ENCODE results near the gene IL10RA.
"Not testable (repeated sequence)": the region's sequence is repeated elsewhere in the genome, so short reads cannot be mapped to it uniquely, and the experiment has no call there.

Gene IL10RA

DNA sequence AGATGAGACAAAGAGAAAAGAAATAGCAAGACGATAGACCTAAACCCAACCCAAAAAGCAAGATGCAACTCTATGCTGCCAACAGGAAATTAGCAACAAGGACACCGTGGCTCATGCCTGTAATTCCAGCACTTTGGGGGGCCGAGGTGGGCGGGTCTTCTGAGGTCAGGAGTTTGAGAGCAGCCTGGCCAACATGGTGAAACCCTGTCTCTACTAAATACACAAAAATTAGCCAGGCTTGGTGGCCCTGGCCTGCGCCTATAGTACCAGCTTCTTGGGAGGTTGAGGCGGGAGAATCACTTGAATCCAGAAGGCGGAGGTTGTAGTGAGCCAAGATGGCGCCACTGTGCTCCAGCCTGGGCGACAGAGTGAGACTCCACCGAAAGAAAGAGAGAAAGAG lies 24.3 kb upstream of the IL10RA start:
- DNase-seq (ENCODE audit: low read depth in 3 of 3, low spot score in 1 of 3): no peak

DNA sequence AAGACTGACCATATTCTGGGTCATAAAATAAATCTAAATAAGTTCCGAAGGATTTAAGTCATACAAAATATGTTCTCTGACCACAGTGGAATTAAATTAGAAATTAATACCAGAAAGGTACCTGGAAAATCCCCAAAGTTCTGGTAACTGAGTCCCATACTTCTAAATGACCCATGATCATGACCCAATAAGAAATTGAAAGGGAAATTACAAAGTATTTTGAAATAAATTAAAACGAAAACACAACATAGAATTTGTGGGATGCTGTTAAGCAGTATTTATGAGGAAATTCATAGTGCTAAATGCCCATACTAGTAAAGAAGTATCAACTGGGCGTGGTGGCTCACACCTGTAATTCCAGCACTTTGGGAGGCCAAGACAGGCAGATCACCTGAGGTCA lies 23.4 kb upstream of the IL10RA start:
- DNase-seq (ENCODE audit: low read depth in 3 of 3, low spot score in 1 of 3): no peak

DNA sequence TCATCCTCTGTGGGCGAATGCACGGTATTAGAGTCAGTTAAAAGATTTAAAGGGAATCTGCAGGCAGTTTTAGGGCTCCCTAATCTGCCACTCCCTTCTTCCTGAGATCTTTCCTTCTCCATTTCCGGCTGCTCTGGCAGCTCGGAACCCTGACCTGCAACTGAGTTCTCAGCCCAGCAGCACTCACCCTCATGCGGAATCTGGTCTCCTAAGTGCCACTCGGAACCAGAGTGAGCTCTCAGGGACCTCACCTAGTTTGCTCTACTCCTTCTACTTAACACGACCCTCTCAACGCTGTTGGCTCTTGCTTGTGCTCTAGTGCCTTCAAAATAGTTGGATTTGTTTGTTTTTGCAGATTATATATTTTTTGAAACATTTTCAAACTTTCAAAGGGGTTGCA lies 19.3 kb upstream of the IL10RA start:
- no peak for DNase-seq (ENCODE audit: low read depth in 3 of 3, low spot score in 1 of 3)

DNA sequence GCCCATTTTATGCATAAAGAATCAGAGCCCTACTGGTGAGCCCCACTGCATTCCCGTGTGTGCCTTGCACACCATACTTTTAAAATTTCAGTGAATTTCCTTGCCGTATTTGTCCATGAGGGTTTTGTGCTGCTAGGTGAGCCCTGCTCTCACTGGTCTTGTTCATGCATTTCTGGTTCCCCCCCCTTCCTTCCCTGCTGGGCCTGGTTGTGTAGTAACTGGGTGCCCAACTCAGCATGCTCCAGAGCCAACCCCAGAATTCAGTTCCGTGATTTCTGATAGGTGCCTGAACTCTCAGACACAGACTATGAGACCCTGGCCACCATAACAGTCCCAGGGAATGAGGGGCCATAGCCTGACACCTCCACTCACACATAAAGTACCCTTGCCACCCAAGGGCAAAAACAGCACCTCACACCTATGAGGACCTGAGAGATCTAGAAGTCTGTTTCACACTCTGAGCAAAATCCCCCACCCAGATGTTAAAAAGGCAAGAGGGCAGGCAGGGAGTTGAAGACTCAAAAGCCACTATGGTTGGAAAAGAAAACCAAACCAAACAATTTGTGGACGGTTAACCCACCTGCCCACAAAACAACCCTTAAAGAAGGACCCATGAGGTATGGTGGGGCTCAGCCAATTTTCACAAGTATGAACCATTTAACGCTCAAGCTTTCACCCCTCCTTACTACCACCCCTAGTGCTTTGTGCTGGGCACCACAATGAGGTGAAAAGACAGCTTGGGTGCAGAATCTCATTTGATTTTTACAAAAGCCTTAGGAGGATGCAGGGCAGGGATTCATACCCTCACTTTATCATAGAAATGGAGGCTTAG lies 16.8 kb upstream of the IL10RA start:
- no peak for DNase-seq (ENCODE audit: low read depth in 3 of 3, low spot score in 1 of 3)

DNA sequence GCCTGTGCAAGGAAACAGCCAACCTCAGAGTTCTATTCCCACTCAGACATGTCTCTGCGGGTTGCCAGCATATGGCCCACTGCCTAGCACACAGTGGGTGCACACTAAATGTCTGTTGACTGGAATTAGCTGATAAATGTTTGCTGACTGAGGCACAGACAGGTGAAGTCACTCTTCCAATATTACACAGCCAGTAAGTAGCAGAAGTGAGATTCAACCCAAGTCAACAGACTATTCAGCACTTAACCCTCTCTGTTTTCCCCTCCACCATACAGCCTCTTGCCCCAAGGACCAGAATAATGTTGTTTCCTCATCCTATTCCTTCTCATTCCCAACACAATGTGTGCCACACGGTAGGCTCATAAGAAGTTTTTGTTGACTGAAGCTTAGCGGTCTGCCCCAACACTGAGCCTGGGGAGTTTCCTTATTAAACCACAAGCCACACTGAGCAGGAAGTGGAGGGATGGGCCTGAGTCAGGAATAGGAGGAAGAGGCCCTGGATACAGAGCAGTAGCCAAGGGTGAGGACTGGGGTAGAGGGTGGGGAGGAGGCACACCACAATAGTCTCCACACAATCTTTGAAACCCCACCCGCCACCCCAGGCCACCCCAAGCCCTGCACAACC lies 15.7 kb upstream of the IL10RA start:
- DNase-seq (ENCODE audit: low read depth in 3 of 3, low spot score in 1 of 3): no peak

DNA sequence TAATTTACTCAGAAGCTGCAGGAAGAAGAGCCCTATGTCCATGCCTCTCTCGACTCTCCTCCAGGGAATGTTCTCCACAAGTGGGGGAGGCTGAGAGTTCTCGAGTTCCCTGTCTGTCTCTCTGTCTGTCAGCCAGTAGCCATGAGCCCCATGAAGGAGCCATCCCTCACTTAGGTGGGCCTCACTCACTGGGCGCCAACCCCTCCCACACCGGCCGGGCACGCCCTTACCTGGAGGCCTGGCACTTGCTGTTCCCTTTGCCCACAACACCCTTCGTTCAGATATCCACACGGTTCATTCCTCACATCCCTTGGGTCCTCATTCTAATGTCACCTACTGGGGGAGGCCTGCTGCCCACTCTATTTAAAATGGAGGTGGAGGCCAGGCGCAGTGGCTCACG lies 14.2 kb upstream of the IL10RA start:
- DNase-seq (ENCODE audit: low read depth in 3 of 3, low spot score in 1 of 3): no peak

DNA sequence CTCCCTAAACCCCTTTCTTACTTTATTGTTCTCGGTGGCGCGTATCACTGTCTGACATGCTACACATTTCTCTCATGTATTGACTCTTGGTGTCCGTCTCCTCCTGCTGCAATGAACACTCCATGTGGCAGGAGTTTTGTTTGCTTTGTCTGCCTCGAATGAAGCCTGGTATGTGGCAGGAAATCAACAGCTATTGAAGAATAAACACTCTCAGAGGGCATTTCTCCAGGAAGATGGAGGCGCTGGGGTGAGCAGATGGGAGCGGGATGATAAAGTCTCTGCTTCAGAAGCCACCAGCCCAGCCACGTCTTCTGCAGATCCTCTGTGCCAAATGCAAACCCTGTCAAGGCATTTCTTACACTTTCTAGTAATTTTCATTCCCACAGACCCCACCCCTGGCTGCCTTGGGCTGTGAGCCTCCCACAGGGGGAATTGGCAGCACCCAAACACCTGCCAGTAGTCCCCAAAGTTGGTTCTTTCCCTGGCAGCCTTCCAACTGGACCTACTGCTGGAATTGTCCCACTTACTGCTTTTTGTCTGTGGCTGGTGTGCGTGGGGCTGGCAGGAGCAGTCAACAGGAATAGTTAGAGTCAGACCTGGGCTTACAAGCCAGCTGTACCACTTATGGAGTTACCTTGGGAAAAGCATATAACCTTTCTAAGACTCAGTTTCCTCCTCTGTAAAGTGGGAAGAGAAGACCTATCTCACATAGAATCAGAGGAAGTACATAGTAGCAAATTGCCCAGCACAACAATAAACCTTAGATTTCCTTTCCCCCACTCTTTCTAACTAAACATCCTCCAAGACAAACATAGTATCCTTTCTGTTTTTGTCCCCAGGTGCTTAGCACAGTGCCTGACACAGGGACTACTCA lies 13.3 kb upstream of the IL10RA start:
- DNase-seq (ENCODE audit: low read depth in 3 of 3, low spot score in 1 of 3): no peak

DNA sequence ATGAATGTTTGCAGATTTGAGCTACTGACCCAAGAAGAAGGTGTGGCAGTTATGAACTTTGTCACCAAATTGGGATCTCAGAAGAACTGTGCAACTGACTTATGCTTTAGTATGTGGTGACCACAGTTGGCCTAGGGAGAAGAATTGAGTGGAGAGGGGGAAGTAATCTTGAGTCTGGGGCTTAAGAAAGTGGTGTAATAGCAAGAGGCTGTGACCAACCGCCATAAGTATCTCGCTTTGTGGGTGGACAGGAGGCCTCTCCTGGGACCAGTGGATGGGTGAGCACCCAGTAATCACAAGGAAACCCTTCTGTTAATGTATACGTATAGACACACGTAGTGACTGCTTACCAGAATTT lies 12.7 kb upstream of the IL10RA start:
- DNase-seq (ENCODE audit: low read depth in 3 of 3, low spot score in 1 of 3): no peak

DNA sequence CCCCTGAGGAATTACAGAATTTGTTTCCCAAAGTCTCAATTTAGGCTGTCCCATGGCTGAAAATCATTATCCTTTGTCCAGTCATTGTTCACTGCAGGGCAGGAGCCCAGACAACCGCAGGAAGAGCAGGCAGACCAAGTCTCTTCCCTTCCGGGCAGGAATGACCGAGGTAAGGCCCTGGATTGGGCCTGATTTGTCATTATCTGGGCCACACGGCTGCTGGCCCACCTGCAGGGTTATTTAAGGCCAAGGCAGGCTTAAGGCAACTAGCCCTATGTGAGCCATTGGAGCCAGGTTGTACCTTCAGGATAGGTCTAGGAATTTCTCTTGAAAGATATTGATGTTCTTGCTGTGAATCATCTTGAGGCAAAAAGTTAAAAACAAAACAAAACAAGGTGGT lies 9.7 kb upstream of the IL10RA start:
- no peak for DNase-seq (ENCODE audit: low read depth in 3 of 3, low spot score in 1 of 3)

DNA sequence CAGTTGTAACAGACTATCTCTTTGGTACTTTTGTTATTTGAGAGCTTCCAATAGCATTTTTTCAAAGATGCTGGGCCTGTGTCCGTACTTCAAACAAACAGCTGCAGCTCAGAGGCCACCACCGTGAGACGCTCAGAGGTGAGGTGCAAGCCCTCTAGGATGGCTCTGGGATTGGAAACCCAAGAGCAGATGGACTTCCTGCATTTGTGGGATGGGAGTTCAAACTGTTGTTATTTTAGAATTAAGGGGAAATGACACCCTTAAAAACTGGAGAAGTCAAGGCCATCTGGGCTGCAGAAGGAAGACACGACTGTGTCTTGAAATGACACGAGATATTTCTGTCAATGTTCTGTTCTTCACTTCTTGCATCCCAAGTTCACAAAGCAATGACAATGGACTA lies 9.2 kb upstream of the IL10RA start:
- no peak for DNase-seq (ENCODE audit: low read depth in 3 of 3, low spot score in 1 of 3)

DNA sequence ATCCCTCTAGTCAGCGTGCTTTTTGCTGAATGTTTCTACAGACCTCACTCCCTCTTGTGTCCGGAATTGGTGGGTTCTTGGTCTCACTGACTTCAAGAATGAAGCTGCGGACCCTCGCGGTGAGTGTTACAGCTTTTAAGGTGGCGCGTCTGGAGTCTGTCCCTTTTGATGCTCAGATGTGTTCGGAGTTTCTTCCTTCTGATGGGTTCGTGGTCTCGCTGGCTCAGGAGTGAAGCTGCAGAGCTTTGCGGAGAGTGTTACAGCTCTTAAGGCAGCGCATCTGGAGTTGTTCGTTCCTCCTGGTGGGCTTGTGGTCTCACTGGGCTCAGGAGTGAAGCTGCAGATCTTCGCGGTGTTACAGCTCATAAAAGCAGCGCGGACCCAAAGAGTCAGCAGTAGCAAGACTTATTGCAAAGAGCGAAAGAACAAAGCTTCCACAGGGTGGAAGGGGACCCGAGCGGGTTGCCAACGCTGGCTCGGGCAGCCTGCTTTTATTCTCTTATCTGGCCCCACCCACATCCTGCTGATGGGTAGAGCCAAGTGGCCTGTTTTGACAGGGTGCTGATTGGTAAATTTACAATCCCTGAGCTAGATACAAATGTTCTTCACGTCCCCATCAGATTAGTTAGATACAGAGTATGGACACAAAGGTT lies 8.5 kb upstream of the IL10RA start:
- not testable (repeated sequence) for DNase-seq (ENCODE audit: low read depth in 3 of 3, low spot score in 1 of 3)

DNA sequence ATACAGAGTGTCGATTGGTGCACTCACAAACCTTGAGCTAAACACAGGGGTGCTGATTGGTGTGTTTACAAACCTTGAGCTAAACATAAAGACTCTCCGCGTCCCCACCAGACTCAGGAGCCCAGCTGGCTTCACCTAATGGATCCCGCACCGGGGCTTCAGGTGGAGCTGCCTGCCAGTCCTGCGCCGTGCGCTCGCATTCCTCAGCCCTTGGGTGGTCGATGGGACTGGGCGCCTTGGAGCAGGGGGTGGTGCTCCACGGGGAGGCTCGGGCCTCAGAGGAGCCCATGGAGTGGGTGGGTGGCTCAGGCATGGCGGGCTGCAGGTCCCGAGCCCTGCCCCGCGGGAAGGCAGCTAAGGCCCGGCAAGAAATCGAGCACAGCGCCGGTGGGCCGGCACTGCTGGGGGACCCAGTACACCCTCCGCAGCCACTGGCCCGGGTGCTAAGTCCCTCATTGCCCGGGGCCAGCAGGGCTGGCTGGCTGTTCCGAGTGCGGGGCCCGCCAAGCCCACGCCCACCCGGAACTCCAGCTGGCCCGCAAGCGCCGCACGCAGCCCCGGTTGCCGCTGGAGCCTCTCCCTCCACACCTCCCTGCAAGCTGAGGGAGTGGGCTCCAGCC lies 7.8 kb upstream of the IL10RA start:
- not testable (repeated sequence) for DNase-seq (ENCODE audit: low read depth in 3 of 3, low spot score in 1 of 3)

DNA sequence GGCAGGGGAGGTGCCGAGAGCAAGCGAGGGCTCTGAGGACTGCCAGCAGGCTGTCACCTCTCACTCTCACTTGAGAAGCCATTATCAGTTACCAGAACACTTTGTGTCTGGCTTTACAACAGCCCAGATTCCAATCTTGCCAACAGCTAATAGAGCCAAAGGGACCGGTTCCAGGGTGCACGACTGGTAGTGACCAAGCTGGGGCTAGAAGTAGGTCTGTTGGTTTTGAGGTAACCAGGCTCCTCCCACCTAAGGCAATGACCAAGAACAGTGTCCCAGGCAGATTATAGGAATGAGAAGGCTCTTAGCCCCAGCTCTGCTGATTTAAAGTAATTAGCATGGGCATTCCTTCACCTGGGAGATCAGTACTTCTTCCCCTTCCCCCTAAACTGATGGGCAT lies 7.2 kb upstream of the IL10RA start:
- no peak for DNase-seq (ENCODE audit: low read depth in 3 of 3, low spot score in 1 of 3)

DNA sequence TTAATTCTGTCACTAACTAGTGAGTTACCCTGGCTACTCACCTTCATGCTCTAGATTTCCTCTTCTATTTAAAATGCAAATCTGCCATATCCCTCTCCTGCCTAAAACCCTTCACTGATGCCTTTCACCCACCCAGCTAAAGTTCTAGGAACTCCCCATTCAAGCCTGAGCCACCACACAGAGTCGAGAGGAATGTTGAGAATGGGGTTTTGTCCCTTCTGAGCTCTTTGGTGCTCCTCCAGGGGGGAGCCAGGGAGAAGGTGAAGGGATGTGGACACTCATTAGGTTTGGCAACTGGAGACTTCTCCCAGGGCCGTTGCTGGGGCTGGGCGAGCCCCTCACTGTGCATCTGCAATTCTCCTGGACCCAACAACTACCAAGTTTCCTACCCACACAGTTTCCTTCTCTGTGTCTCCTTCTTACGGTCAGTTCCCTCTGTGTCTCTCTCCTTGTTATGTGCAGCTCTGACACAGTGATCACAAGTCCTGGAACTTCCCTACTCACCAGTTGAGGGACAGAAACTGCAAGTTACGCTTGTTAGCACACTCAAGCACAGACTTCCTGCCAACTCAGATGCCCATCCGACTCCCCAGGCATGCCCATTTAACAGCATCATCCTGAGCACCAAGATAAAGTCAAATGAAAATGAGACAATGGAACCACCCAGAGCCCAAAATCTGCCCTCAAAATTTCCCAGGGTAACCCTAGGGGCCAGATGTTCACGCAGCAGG lies 6.5 kb upstream of the IL10RA start:
- DNase-seq (ENCODE audit: low read depth in 3 of 3, low spot score in 1 of 3): no peak

DNA sequence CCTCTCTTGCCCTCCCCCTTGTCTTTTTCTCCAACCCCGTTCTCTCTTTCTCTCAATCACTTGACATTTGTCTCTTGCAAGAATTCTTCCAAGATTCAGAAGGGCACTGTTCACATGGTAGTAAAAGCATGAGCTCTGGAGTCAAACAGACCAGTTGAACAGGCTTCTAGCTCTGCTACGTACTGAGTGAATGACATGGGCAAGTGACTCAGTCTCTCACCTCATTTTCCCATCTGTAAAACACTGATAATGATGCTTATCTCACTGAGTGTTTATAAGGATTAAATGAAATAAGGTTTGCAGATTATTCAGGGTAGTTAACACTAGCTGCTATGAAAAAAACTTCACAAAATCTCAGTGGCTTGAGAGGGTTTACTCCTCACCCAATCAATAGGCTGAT lies 5.9 kb upstream of the IL10RA start:
- DNase-seq (ENCODE audit: low read depth in 3 of 3, low spot score in 1 of 3): no peak

DNA sequence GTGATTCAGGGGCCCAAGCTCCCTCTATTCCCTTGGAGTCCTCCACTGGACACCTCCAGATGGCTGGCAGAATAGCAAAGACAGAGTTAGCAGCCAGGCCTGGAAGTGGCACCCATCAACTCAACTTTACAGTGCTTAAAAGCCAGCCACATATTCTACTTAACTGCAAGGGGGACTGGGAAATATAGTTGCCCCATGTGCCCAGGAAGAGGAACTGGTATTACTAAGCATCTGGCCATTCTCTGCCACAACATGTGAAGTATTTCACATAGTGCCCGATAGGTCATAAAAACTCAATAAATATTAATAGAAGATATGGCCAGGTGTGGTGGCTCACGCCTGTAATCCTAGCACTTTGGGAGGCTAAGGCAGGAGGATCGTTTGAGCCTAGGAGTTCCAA lies 5.5 kb upstream of the IL10RA start:
- DNase-seq (ENCODE audit: low read depth in 3 of 3, low spot score in 1 of 3): no peak

DNA sequence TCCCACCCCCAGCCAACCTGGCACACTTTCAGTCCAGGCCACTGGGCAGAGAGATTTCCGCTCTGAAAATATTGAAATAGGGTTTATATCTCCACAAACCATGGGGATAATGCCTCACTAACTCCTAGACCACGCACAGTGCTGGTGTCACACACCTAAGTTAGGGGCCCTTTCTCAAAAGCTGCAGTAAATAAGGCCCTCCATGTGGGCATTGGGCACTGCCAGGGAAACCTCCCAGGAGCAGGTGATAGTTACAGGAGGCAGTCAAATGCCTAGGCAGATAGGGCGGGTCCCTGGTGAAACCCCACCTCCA lies 3.1 kb upstream of the IL10RA start:
- no peak for DNase-seq (ENCODE audit: low read depth in 3 of 3, low spot score in 1 of 3)

DNA sequence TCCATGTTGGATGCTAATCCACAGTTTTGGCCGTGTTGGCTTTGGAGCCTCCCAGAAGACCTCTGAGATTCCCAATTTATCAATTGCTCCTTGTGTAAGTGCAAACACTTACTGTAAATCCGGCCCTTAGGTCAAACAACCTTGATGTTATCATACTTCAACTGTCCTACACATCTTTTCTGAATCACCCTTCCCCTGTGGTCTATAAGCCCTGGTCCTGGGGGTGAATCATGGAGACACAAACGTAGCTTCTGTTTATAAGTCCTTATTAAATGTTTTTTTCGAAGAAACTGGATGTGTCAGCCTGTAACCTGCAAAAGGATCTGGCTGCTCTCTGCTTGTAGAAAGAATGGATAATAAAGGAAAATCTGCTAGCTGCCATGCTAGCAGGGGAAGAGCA lies 1.7 kb upstream of the IL10RA start:
- DNase-seq (ENCODE audit: low read depth in 3 of 3, low spot score in 1 of 3): no peak

DNA sequence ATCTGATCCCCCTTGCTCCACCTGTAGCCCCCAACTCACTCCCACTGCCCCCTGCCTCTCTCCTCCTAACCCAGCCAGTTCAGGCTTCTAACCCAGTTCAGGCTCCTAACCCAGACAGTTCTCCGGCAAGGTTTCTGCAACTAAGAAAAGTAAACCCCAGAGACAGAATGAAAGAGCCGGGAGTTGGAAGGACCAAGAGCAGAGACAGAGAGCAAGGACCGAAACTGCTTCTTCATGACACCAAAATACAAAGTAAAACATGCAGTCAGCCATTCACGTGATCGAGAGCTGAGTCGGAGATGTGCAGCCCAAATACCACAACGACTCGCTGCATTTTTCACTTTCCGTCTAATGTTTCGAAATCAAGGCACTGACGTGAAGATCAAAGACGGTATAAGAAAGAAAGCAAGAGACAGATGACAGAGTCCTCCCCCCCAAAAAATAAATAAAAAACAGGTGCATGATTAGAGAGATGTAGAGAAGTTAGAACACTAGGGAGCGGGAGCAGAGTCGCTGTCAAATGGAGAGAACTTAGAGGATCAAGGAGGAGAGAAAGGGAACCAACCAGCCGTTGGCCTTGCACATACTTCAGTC lies 884 bp downstream of the IL10RA start:
- DNase-seq (ENCODE audit: low read depth in 3 of 3, low spot score in 1 of 3): peak in 2 of 3 donors; percentile 30 to 33

Measured in stimulated activated CD4-positive, alpha-beta T cell treated with anti-CD3 and anti-CD28 coated beads, TNF-alpha, amount 100 ng/mL, for 1 hour (primary cell).